HG03064 (cell line): ENCODE data around the gene PCDHA10.
"Not testable (repeated sequence)": the region's sequence is repeated elsewhere in the genome, so short reads cannot be mapped to it uniquely, and the experiment has no call there.

ENCODE experiments used
- ATAC-seq: cut with Tn5 transposase; IDR thresholded peaks from one replicate; pipeline ENCODE4 v1.9.1; 2021; ENCODE audit warnings: low read depth; ENCODE audit not compliant: unreplicated experiment

Gene PCDHA10

GRCh38 chr5:140855772-140856674, at the start of gene PCDHA10:
Gene PCDHA10 (plus strand): TSS chr5:140855897. CDS start chr5:140856049, 152 bp downstream.
- ATAC-seq: no peak

- ATAC-seq: no peak
Measured at GRCh38 chr5:140806834-140807775, 48.6 kb upstream of the PCDHA10 start, which contains the start of gene PCDHA4. Gene PCDHA4 (plus strand): TSS chr5:140807068.

- not testable (repeated sequence) for ATAC-seq
Measured at GRCh38 chr5:140808241-140808888, 47.3 kb upstream of the PCDHA10 start.

- ATAC-seq: no peak
Measured at GRCh38 chr5:140808889-140809291, 46.8 kb upstream of the PCDHA10 start.

GRCh38 chr5:140821375-140822280, 34.1 kb upstream of the PCDHA10 start, which contains the start of gene PCDHA5:
Gene PCDHA5 (plus strand): TSS chr5:140821613.
- no peak for ATAC-seq

- no peak for ATAC-seq
Measured at GRCh38 chr5:140822281-140822629, 33.4 kb upstream of the PCDHA10 start.

GRCh38 chr5:140822969-140823368, 32.7 kb upstream of the PCDHA10 start:
- ATAC-seq: not testable (repeated sequence)

- ATAC-seq: no peak
Measured at GRCh38 chr5:140823475-140823874, 32.2 kb upstream of the PCDHA10 start.

GRCh38 chr5:140827704-140828361, 27.9 kb upstream of the PCDHA10 start, which contains the start of gene PCDHA6:
Gene PCDHA6 (plus strand): TSS chr5:140827960. CDS start chr5:140828092, 132 bp downstream.
- ATAC-seq: no peak

- ATAC-seq: no peak
Measured at GRCh38 chr5:140828362-140828737, 27.3 kb upstream of the PCDHA10 start.

GRCh38 chr5:140829511-140830501, 25.9 kb upstream of the PCDHA10 start:
- ATAC-seq: not testable (repeated sequence)

GRCh38 chr5:140833993-140834392, 21.7 kb upstream of the PCDHA10 start, which contains the start of gene PCDHA7:
Gene PCDHA7 (plus strand): TSS chr5:140834269. CDS start chr5:140834384, 115 bp downstream.
- ATAC-seq: no peak

- ATAC-seq: not testable (repeated sequence)
Measured at GRCh38 chr5:140834439-140835008, 21.2 kb upstream of the PCDHA10 start.

GRCh38 chr5:140835622-140836510, 19.8 kb upstream of the PCDHA10 start:
- no peak for ATAC-seq

- ATAC-seq: no peak
Measured at GRCh38 chr5:140840978-140841962, 14.4 kb upstream of the PCDHA10 start, which contains the start of gene PCDHA8. Gene PCDHA8 (plus strand): TSS chr5:140841187. CDS start chr5:140841322, 135 bp downstream.
